ENCODE data around the gene NEURL1. TPM values are rescaled to one million over a fixed set of nuclear protein-coding genes. Genes with fewer than 3 reads are reported as not detected.

The NEURL1 gene
- total and polyA plus RNA-seq, 10 of the 15 experiments (the other 5 are each of a cell fraction or from before 2014, with no cell fraction given): 0.02 to 0.05 (median 0.05) TPM; not detected in 6

- CTCF ChIA-PET: interaction anchor here (0.7 kb wide), 1 partner anchor 54 kb away, joined by 3 read pairs; no protein-coding TSS in a partner anchor
- H3K27me3 ChIP-seq (replicated peaks in 1 of 2; ENCODE audit: control insufficient read depth in 2 of 2, insufficient read depth in 2 of 2, low read length in 1 of 2): no peaks in the 10 kb centered on the region; a peak in 1 of 4 replicates
- no TSS peak for BruUV-seq (replicated peaks)
- H3K27ac ChIP-seq (ENCODE audit: control insufficient read depth, insufficient read depth): no peak overlapping the region
- 93% methylated on average over 8 of the region's 8 CpGs for WGBS (ENCODE audit: insufficient coverage, insufficient replicate concordance, low lambda C conversion rate, missing lambda C conversion rate)
- ATAC-seq (no peak), DNase-seq (ENCODE audit: low read depth, low spot score) (no peak), FAIRE-seq (no peak)
- POLR2A ChIA-PET: no interaction called here
- intact Hi-C loops (cut with micrococcal nuclease; ENCODE audit: unreplicated experiment): no loop called here
- in situ Hi-C loops (cut with MboI): no loop called here
- H3K9me3 ChIP-seq (replicated peaks; ENCODE audit: control insufficient read depth, insufficient read depth, low read length): no peaks in the 10 kb centered on the region
- H3K36me3 ChIP-seq (ENCODE audit: control insufficient read depth in 2 of 2, insufficient read depth in 2 of 2, low read length in 1 of 2): no peaks in the 10 kb centered on the region
- no peak overlapping the region for H3K4me2 ChIP-seq (ENCODE audit: control insufficient read depth, insufficient read depth)
- SMC1A ChIA-PET (ENCODE audit: uncharacterized antibody, unreplicated experiment): no interaction called here
- no peaks in the 10 kb centered on the region for H4K20me1 ChIP-seq (ENCODE audit: control insufficient read depth, insufficient read depth)
- no peak overlapping the region for H3K4me3 ChIP-seq
- no peaks in the 10 kb centered on the region for H3K79me2 ChIP-seq (ENCODE audit: control insufficient read depth, insufficient read depth, low read length)
- H3K9ac ChIP-seq (ENCODE audit: control insufficient read depth, insufficient read depth, low read length): no peak overlapping the region
- H3K4me1 ChIP-seq (ENCODE audit: control insufficient read depth, insufficient read depth, low read length): peaks cover 11% of the 10 kb centered on the region
- RAD21 ChIA-PET (ENCODE audit: unreplicated experiment): no interaction called here
- H2AFZ ChIP-seq (ENCODE audit: control insufficient read depth, low read depth, low read length): no peak overlapping the region
- no peak for TF ChIP-seq PML (IDR thresholded peaks at IDR 0.05; ENCODE audit: low read length)
- TF ChIP-seq LARP7 (IDR thresholded peaks at IDR 0.05): no peak
- TF ChIP-seq IRF3 (IDR thresholded peaks at IDR 0.05): no peak
- TF ChIP-seq ZNF687 (IDR thresholded peaks at IDR 0.05): no peak
- no peak for TF ChIP-seq GABPA (IDR thresholded peaks at IDR 0.05; ENCODE audit: low read depth)
- TF ChIP-seq SMAD5 (IDR thresholded peaks at IDR 0.05; ENCODE audit: low read depth): no peak
- no peak for TF ChIP-seq E2F8 (IDR thresholded peaks at IDR 0.05; ENCODE audit: low read depth, partially characterized antibody)
- TF ChIP-seq CREM (IDR thresholded peaks at IDR 0.05; ENCODE audit: low read depth): no peak
- no peak for TF ChIP-seq NR2F1 (conservative IDR thresholded peaks at IDR 0.05)
- no peak for TF ChIP-seq IKZF2 (IDR thresholded peaks at IDR 0.05)
- no peak for TF ChIP-seq BCL3 (IDR thresholded peaks at IDR 0.05; ENCODE audit: borderline replicate concordance, insufficient read depth, low read depth, low read length, poor library complexity, severe bottlenecking)
- TF ChIP-seq ZBTB33 (IDR thresholded peaks at IDR 0.05): no peak
Observed at GRCh38 chr10:103544657-103545310, 51.3 kb downstream of the NEURL1 start.

Data from GM12878 (cell line).